Sigmoid colon (tissue), 7 donors: ENCODE results near the gene PRKG2. TPM values are rescaled to one million over a fixed set of nuclear protein-coding genes. Genes with fewer than 3 reads are reported as not detected.
A peak's percentile ranks its signal among the peaks of the same experiment; 100 is the strongest.

Source experiments
- DNase-seq: peaks from one replicate; pipeline ENCODE4 v3.0.0-alpha.2; 2019
- H3K27ac ChIP-seq, 4 donors: fragments of 200-600 bp; sonication (generic); one replicate each; pipeline ENCODE4 v1.5.1; 2016 to 2019; ENCODE audit warnings: mild to moderate bottlenecking in 1 of 4
- H3K27me3 ChIP-seq, 3 donors: fragments of 200-600 bp; sonication (generic); one replicate each; pipeline ENCODE4 v1.5.1; 2019; ENCODE audit warnings: mild to moderate bottlenecking in 1 of 3
- H3K36me3 ChIP-seq, 4 donors: fragments of 200-600 bp; sonication (generic); one replicate each; pipeline ENCODE4 v1.5.1; 2016 to 2019
- H3K4me1 ChIP-seq, 4 donors: fragments of 200-600 bp; sonication (generic); one replicate each; pipeline ENCODE4 v1.5.1; 2017 to 2019
- H3K4me3 ChIP-seq, 4 donors: fragments of 200-600 bp; sonication (generic); one replicate each; pipeline ENCODE4 v1.5.1; 2017 to 2019; ENCODE audit warnings: mild to moderate bottlenecking in 2 of 4, moderate library complexity in 1 of 4
- H3K9me3 ChIP-seq, 4 donors: fragments of 200-600 bp in 3 of 4; sonication (generic) in 3 of 4; one replicate each; pipeline versions ENCODE4 v1.5.1 to v1.6.1; 2013 to 2019
- CTCF ChIP-seq, 4 experiments: fragments of 450-650 bp in 3 of 4; fragments of 200-600 bp in 1 of 4; IDR thresholded peaks; one replicate each; pipeline ENCODE4 v1.5.1; 2016 to 2019; ENCODE audit warnings: antibody characterized with exemption in 4 of 4, mild to moderate bottlenecking in 3 of 4, moderate library complexity in 2 of 4
- EP300 ChIP-seq, 4 donors: sonication (generic); formaldehyde crosslinking; IDR thresholded peaks; one replicate each; pipeline ENCODE4 v1.6.1; 2017; ENCODE audit warnings: antibody characterized with exemption in 4 of 4
- POLR2A ChIP-seq, 2 donors: fragments of 450-650 bp; IDR thresholded peaks; one replicate each; pipeline ENCODE4 v1.6.1; 2016; ENCODE audit warnings: antibody characterized with exemption in 2 of 2, mild to moderate bottlenecking in 2 of 2, moderate library complexity in 2 of 2
- POLR2AphosphoS5 ChIP-seq, 4 donors: sonication (generic); formaldehyde crosslinking; IDR thresholded peaks; one replicate each; pipeline ENCODE4 v1.6.1; 2017; ENCODE audit warnings: antibody characterized with exemption in 4 of 4
- WGBS, 2 donors: extraction: QIAGEN DNeasy Blood & Tissue Kit; methylation state at CpG; one replicate each; pipeline ENCODE4 v1.1.7; 2013; 5-methylcytosine and 5-hydroxymethylcytosine counted together
- intact Hi-C: fragments of 100-400 bp; cut with DNase I; formaldehyde crosslinking; loops from one replicate; pipeline ENCODE4 v1.15.1; 2023
- polyA plus RNA-seq, 3 donors: library from polyadenylated mRNA; stranded (reverse); fragments of 200-250 nt; gene quantifications; one replicate each; pipeline ENCODE4 v1.2.3, GENCODE V29; 2013
- total RNA-seq, 4 donors: library from RNA; depleted of rRNA; stranded (reverse); fragments of >200 nt; gene quantifications; one replicate each; pipeline ENCODE4 v1.1.0, GENCODE V29; 2016
- donor health status: healthy with polysubstance abuse.
- donor health status: Bipolar disorder and iron deficiency.
- donor health status: healthy.

PRKG2 gene
- total and polyA plus RNA-seq, 7 donors, result 1.2 to 19.9 (median 2.6) TPM

- WGBS, 2 donors, result 10 to 16% methylated on average over 6 of the region's 6 CpGs
- TF ChIP-seq CTCF (IDR thresholded peaks at IDR 0.05) (peak; percentile 48 to 85 (median 74)), EP300 (IDR thresholded peaks at IDR 0.05) (no peak), POLR2AphosphoS5 (IDR thresholded peaks at IDR 0.05) (no peak), POLR2A (IDR thresholded peaks at IDR 0.05) (no peak)
- Histone ChIP-seq H3K27me3 (no peaks in the 10 kb centered on the region), H3K4me3 (no peak overlapping the region), H3K4me1 (peaks cover 0 to 4% (median 0%) of the 10 kb centered on the region in 4 donors), H3K9me3 (no peaks in the 10 kb centered on the region), H3K36me3 (no peaks in the 10 kb centered on the region), H3K27ac (no peak overlapping the region)
- intact Hi-C loops, result loop anchor here (5.0 kb wide), 1 partner anchor 282 kb away; no protein-coding TSS in a partner anchor
- peak; percentile 76 for DNase-seq
These were observed 145.2 kb downstream of the PRKG2 start for GRCh38 chr4:81069706-81070331.

GRCh38 chr4:81065446-81065845 lies 149.6 kb downstream of the PRKG2 start:
- WGBS, 2 donors, result 39 to 73% methylated on average over 5 of the region's 5 CpGs
- intact Hi-C loops, result no loop called here
- TF ChIP-seq POLR2AphosphoS5 (IDR thresholded peaks at IDR 0.05) (no peak), EP300 (IDR thresholded peaks at IDR 0.05) (no peak), POLR2A (IDR thresholded peaks at IDR 0.05) (no peak), CTCF (IDR thresholded peaks at IDR 0.05) (no peak)

GRCh38 chr4:81062001-81062400 lies 153.0 kb downstream of the PRKG2 start:
- intact Hi-C loops, result no loop called here

More at GRCh38 chr4:81065446-81065845, 149.6 kb downstream of the PRKG2 start:
- Histone ChIP-seq H3K27ac (no peak overlapping the region), H3K4me3 (no peak overlapping the region), H3K9me3 (no peaks in the 10 kb centered on the region), H3K36me3 (no peaks in the 10 kb centered on the region), H3K27me3 (no peaks in the 10 kb centered on the region), H3K4me1 (peaks cover 0 to 4% (median 0%) of the 10 kb centered on the region in 4 donors)
- no peak for DNase-seq

GRCh38 chr4:81061344-81061730 lies 153.7 kb downstream of the PRKG2 start:
- no peak overlapping the region for H3K4me3 ChIP-seq
- no peaks in the 10 kb centered on the region for H3K9me3 ChIP-seq
- no peaks in the 10 kb centered on the region for H3K36me3 ChIP-seq
- no peaks in the 10 kb centered on the region for H3K27me3 ChIP-seq
- DNase-seq, result no peak
- peaks cover 0 to 4% (median 0%) of the 10 kb centered on the region in 4 donors for H3K4me1 ChIP-seq
- intact Hi-C loops, result no loop called here
- no peak overlapping the region for H3K27ac ChIP-seq
- TF ChIP-seq EP300 (IDR thresholded peaks at IDR 0.05) (no peak), POLR2AphosphoS5 (IDR thresholded peaks at IDR 0.05) (no peak), POLR2A (IDR thresholded peaks at IDR 0.05) (no peak), CTCF (IDR thresholded peaks at IDR 0.05) (no peak)

More at GRCh38 chr4:81062001-81062400, 153.0 kb downstream of the PRKG2 start:
- no peaks in the 10 kb centered on the region for H3K36me3 ChIP-seq
- peaks cover 0 to 4% (median 0%) of the 10 kb centered on the region in 4 donors for H3K4me1 ChIP-seq
- no peaks in the 10 kb centered on the region for H3K9me3 ChIP-seq
- no peaks in the 10 kb centered on the region for H3K27me3 ChIP-seq
- 21 to 51% methylated on average over 1 of the region's 1 CpG for WGBS, 2 donors
- DNase-seq, result no peak
- TF ChIP-seq CTCF (IDR thresholded peaks at IDR 0.05) (no peak), EP300 (IDR thresholded peaks at IDR 0.05) (no peak), POLR2A (IDR thresholded peaks at IDR 0.05) (no peak), POLR2AphosphoS5 (IDR thresholded peaks at IDR 0.05) (no peak)
- no peak overlapping the region for H3K4me3 ChIP-seq
- no peak overlapping the region for H3K27ac ChIP-seq
